Activated B cell treated with CpG ODN at 0.5 μM for 24 hours (primary cell): ENCODE data around the gene COL4A3. TPM values are rescaled to one million over a fixed set of nuclear protein-coding genes. Genes with fewer than 3 reads are reported as not detected.

Source experiments
- ATAC-seq: fragments of 200-7000 bp; cut with Tn5 transposase; one replicate; pipeline ENCODE4 v1.10.0; 2021; ENCODE audit warnings: low read depth, mild to moderate bottlenecking, moderate library complexity
- CTCF ChIA-PET: fragments of 350-600 bp; sonication (Branson Sonifier 250); formaldehyde crosslinking; loops from one replicate; lab custom pipeline; 2021; ENCODE audit warnings: antibody characterized with exemption; lab: Charles Lee
- POLR2A ChIA-PET: fragments of 350-600 bp; sonication (Branson Sonifier 250); formaldehyde crosslinking; loops from one replicate; lab custom pipeline; 2021; ENCODE audit warnings: antibody characterized with exemption; lab: Charles Lee
- DNase-seq: peaks from one replicate; pipeline ENCODE4 v3.0.0; 2022
- H3K27ac Mint-ChIP-seq: one replicate; pipeline ENCODE4 v1.8.0; 2020; ENCODE audit warnings: mixed read lengths
- H3K27me3 Mint-ChIP-seq: one replicate; pipeline ENCODE4 v1.8.0; 2021; ENCODE audit warnings: mixed read lengths
- H3K36me3 Mint-ChIP-seq: one replicate; pipeline ENCODE4 v1.8.0; 2021; ENCODE audit warnings: low read depth, mixed read lengths
- H3K4me1 Mint-ChIP-seq: one replicate; pipeline ENCODE4 v1.8.0; 2021; ENCODE audit warnings: mixed read lengths
- H3K4me3 Mint-ChIP-seq: one replicate; pipeline ENCODE4 v1.8.0; 2020; ENCODE audit warnings: mild to moderate bottlenecking, mixed read lengths
- H3K9me3 Mint-ChIP-seq: one replicate; pipeline ENCODE4 v1.8.0; 2020; ENCODE audit warnings: mixed read lengths
- CTCF ChIP-seq: fragments of 200-600 bp; IDR thresholded peaks from one replicate; pipeline ENCODE4 v1.8.0; 2022; ENCODE audit warnings: antibody characterized with exemption, mild to moderate bottlenecking
- intact Hi-C: fragments of 100-400 bp; cut with micrococcal nuclease; formaldehyde crosslinking; loops from one replicate; pipeline ENCODE4 v1.15.1; 2024
- total RNA-seq: library from RNA; stranded (reverse); gene quantifications from 2 replicates; pipeline ENCODE4 v1.2.3, GENCODE V29; 2022

The COL4A3 gene
- total RNA-seq, 1 donor from 2014 or later = 18.3 TPM

GRCh38 chr2:227180770-227181169 is 16.3 kb downstream of the COL4A3 start:
- DNase-seq (no peak), ATAC-seq (no peak)
- POLR2A ChIA-PET = no interaction called here
- peaks cover 3% of the 10 kb centered on the region for H3K36me3 Mint-ChIP-seq
- no peak overlapping the region for H3K27ac Mint-ChIP-seq
- H3K4me3 Mint-ChIP-seq = no peak overlapping the region
- intact Hi-C loops = no loop called here
- H3K27me3 Mint-ChIP-seq = no peaks in the 10 kb centered on the region
- peaks cover 5% of the 10 kb centered on the region for H3K4me1 Mint-ChIP-seq
- no peaks in the 10 kb centered on the region for H3K9me3 Mint-ChIP-seq
- CTCF ChIA-PET = no interaction called here
- TF ChIP-seq CTCF = no peak

- no peaks in the 10 kb centered on the region for H3K27me3 Mint-ChIP-seq
- H3K36me3 Mint-ChIP-seq = no peaks in the 10 kb centered on the region
- ChIA-PET POLR2A (no interaction called here), CTCF (no interaction called here)
- H3K4me1 Mint-ChIP-seq = peaks cover 25% of the 10 kb centered on the region
- TF ChIP-seq CTCF = no peak
- DNase-seq (no peak), ATAC-seq (no peak)
- no peak overlapping the region for H3K27ac Mint-ChIP-seq
- H3K9me3 Mint-ChIP-seq = no peaks in the 10 kb centered on the region
- intact Hi-C loops = no loop called here
- H3K4me3 Mint-ChIP-seq = no peak overlapping the region
Measured at GRCh38 chr2:227182765-227183164, 18.3 kb downstream of the COL4A3 start.

GRCh38 chr2:227183657-227184367 is 19.4 kb downstream of the COL4A3 start:
- DNase-seq (no peak), ATAC-seq (no peak)
- H3K9me3 Mint-ChIP-seq = no peaks in the 10 kb centered on the region
- H3K27ac Mint-ChIP-seq = no peak overlapping the region
- no peaks in the 10 kb centered on the region for H3K27me3 Mint-ChIP-seq
- POLR2A ChIA-PET = no interaction called here
- CTCF ChIA-PET = no interaction called here
- H3K4me1 Mint-ChIP-seq = peaks cover 25% of the 10 kb centered on the region
- intact Hi-C loops = no loop called here
- no peak for TF ChIP-seq CTCF
- H3K4me3 Mint-ChIP-seq = no peak overlapping the region
- H3K36me3 Mint-ChIP-seq = no peaks in the 10 kb centered on the region

- no peak for ATAC-seq
- Mint-ChIP-seq H3K9me3 (no peaks in the 10 kb centered on the region), H3K4me1 (peaks cover 25% of the 10 kb centered on the region), H3K36me3 (peaks cover 3% of the 10 kb centered on the region), H3K4me3 (no peak overlapping the region), H3K27me3 (no peaks in the 10 kb centered on the region), H3K27ac (no peak overlapping the region)
- intact Hi-C loops = loop anchor here (2.0 kb wide), 1 partner anchor 21 kb away; the partner anchor contains the start of genes COL4A3 and COL4A4
- no peak for TF ChIP-seq CTCF
- CTCF ChIA-PET = no interaction called here
- POLR2A ChIA-PET = no interaction called here
- DNase-seq = no peak
Measured at GRCh38 chr2:227185615-227186232, 21.3 kb downstream of the COL4A3 start.

- Mint-ChIP-seq H3K27ac (no peak overlapping the region), H3K36me3 (peaks cover 3% of the 10 kb centered on the region), H3K4me3 (no peak overlapping the region), H3K9me3 (no peaks in the 10 kb centered on the region), H3K27me3 (no peaks in the 10 kb centered on the region), H3K4me1 (peaks cover 25% of the 10 kb centered on the region)
- ChIA-PET CTCF (no interaction called here), POLR2A (no interaction called here)
- DNase-seq = no peak
- no peak for TF ChIP-seq CTCF
- peak; percentile 67 for ATAC-seq
- intact Hi-C loops = loop anchor here (2.0 kb wide), 1 partner anchor 22 kb away; the partner anchor contains the start of genes COL4A3 and COL4A4
Measured at GRCh38 chr2:227186751-227187150, 22.3 kb downstream of the COL4A3 start.
